IMR-90 (cell line): ENCODE data around the gene TBX15. TPM values are rescaled to one million over a fixed set of nuclear protein-coding genes. Genes with fewer than 3 reads are reported as not detected.

ENCODE experiments used
- ATAC-seq: fragments of 200-7000 bp; cut with Tn5 transposase; 2 replicates; pipeline ENCODE4 v1.9.1; 2020; ENCODE audit warnings: low read depth, mild to moderate bottlenecking, moderate library complexity
- BruUV-seq: library from RNA; stranded (reverse); fragments of 400-500 nt; replicated peaks from 2 replicates; lab custom pipeline; 2021; lab: Mats Ljungman, UMichigan
- CTCF ChIA-PET: fragments of 300-600 bp; formaldehyde crosslinking; extraction: SDS; loops from one replicate; lab custom pipeline; 2021; ENCODE audit warnings: antibody characterized with exemption; lab: Yijun Ruan, JAX
- POLR2A ChIA-PET: fragments of 300-600 bp; sonication (Branson Sonifier 250); formaldehyde crosslinking; loops from one replicate; lab custom pipeline; 2022; ENCODE audit warnings: antibody characterized with exemption; ENCODE audit not compliant: unreplicated experiment; lab: Charles Lee
- DNase-seq: peaks from one replicate; pipeline ENCODE4 v3.0.0; 2013
- H2AFZ ChIP-seq: replicated peaks from 2 replicates; pipeline ENCODE3; 2013; ENCODE audit warnings: low read length, mild to moderate bottlenecking; ENCODE audit not compliant: poor library complexity
- H2AK5ac ChIP-seq: 2 replicates; pipeline ENCODE4 v1.6.1; 2013; ENCODE audit warnings: low read depth, low read length, inconsistent platforms
- H2AK9ac ChIP-seq: replicated peaks from 2 replicates; pipeline ENCODE3; 2013; ENCODE audit warnings: mild to moderate bottlenecking, low read depth, low read length, moderate library complexity; ENCODE audit not compliant: poor library complexity
- H2BK120ac ChIP-seq: 2 replicates; pipeline ENCODE4 v1.6.1; 2013; ENCODE audit warnings: low read depth, low read length, inconsistent platforms
- H2BK15ac ChIP-seq: 3 replicates; pipeline ENCODE4 v1.6.1; 2013; ENCODE audit warnings: low read depth, low read length, inconsistent platforms
- H2BK20ac ChIP-seq: 2 replicates; pipeline ENCODE4 v1.6.1; 2013; ENCODE audit warnings: low read depth, mild to moderate bottlenecking, inconsistent platforms, low read length, moderate library complexity
- H2BK5ac ChIP-seq: 2 replicates; pipeline ENCODE4 v1.6.1; 2013; ENCODE audit warnings: mild to moderate bottlenecking, low read depth, low read length, inconsistent platforms; ENCODE audit not compliant: poor library complexity, severe bottlenecking
- H3K14ac ChIP-seq: replicated peaks from 2 replicates; pipeline ENCODE4 v1.6.1; 2013; ENCODE audit warnings: low read depth, low read length, inconsistent platforms
- H3K18ac ChIP-seq: 2 replicates; pipeline ENCODE4 v1.6.1; 2013; ENCODE audit warnings: low read depth, low read length, control low read depth
- H3K23ac ChIP-seq: 2 replicates; pipeline ENCODE4 v1.6.1; 2013; ENCODE audit warnings: low read depth, low read length, inconsistent platforms
- H3K27ac ChIP-seq: 2 replicates; pipeline ENCODE4 v1.5.1; 2013; ENCODE audit warnings: mild to moderate bottlenecking, control low read depth, low read length; ENCODE audit not compliant: insufficient read depth
- H3K27me3 ChIP-seq: 2 replicates; pipeline ENCODE4 v1.6.1; 2013; ENCODE audit warnings: low read length; ENCODE audit not compliant: control insufficient read depth, insufficient read depth
- H3K36me3 ChIP-seq: 2 replicates; pipeline ENCODE4 v1.6.1; 2013; ENCODE audit warnings: low read length, mixed read lengths; ENCODE audit not compliant: control insufficient read depth, insufficient read depth
- H3K4ac ChIP-seq: 2 replicates; pipeline ENCODE4 v1.6.1; 2013; ENCODE audit warnings: low read depth, low read length, inconsistent platforms
- H3K4me1 ChIP-seq: 2 replicates; pipeline ENCODE4 v1.6.1; 2013; ENCODE audit warnings: low read length, mixed read lengths; ENCODE audit not compliant: control insufficient read depth, insufficient read depth
- H3K4me2 ChIP-seq: 2 replicates; pipeline ENCODE4 v1.6.1; 2013; ENCODE audit warnings: low read depth, mild to moderate bottlenecking, control low read depth, low read length, moderate library complexity
- H3K4me3 ChIP-seq: 2 replicates; pipeline ENCODE4 v1.5.1; 2013; ENCODE audit warnings: low read depth, mild to moderate bottlenecking, control low read depth, low read length, moderate library complexity; ENCODE audit not compliant: insufficient read depth
- H3K56ac ChIP-seq: 2 replicates; pipeline ENCODE4 v1.6.1; 2013; ENCODE audit warnings: low read length, inconsistent platforms; ENCODE audit not compliant: insufficient read depth; ENCODE audit errors: extremely low read depth
- H3K79me1 ChIP-seq, 2 experiments: 2 replicates each; pipeline ENCODE4 v1.6.1; 2013; ENCODE audit warnings: low read length in 2 of 2, inconsistent platforms in 1 of 2, low read depth in 1 of 2
- H3K9ac ChIP-seq: 2 replicates; pipeline ENCODE4 v1.6.1; 2013; ENCODE audit warnings: low read depth, low read length, control low read depth
- H3K9me1 ChIP-seq: 2 replicates; pipeline ENCODE4 v1.6.1; 2013; ENCODE audit warnings: low read length, inconsistent platforms; ENCODE audit not compliant: insufficient read depth
- H3K9me3 ChIP-seq: 2 replicates; pipeline ENCODE4 v1.6.1; 2013; ENCODE audit warnings: low read length; ENCODE audit not compliant: control insufficient read depth, insufficient read depth
- H4K20me1 ChIP-seq: 2 replicates; pipeline ENCODE4 v1.6.1; 2013; ENCODE audit warnings: low read length, inconsistent platforms; ENCODE audit not compliant: insufficient read depth
- H4K5ac ChIP-seq: 2 replicates; pipeline ENCODE4 v1.6.1; 2013; ENCODE audit warnings: mild to moderate bottlenecking, low read depth, low read length, control low read depth
- H4K8ac ChIP-seq, 2 experiments: 2 replicates each; pipeline ENCODE4 v1.6.1; 2013; ENCODE audit warnings: low read depth in 2 of 2, low read length in 2 of 2, control low read depth in 1 of 2, inconsistent platforms in 1 of 2
- H4K91ac ChIP-seq: 2 replicates; pipeline ENCODE4 v1.6.1; 2013; ENCODE audit warnings: low read depth, low read length, inconsistent platforms; ENCODE audit not compliant: insufficient read depth
- BHLHE40 ChIP-seq: fragments of 150-350 bp; IDR thresholded peaks from 2 replicates; pipeline ENCODE4 v1.6.1; 2016; ENCODE audit warnings: mild to moderate bottlenecking, low read depth, low read length
- CEBPB ChIP-seq: IDR thresholded peaks from 2 replicates; pipeline ENCODE4 v1.6.1; 2012; ENCODE audit warnings: low read depth, low read length, improper control_type of control experiment
- CHD1 ChIP-seq: IDR thresholded peaks from 2 replicates; pipeline ENCODE4 v1.6.1; 2012; ENCODE audit warnings: low read depth, low read length, improper control_type of control experiment
- FOS ChIP-seq: fragments of 150-350 bp; IDR thresholded peaks from 2 replicates; pipeline ENCODE4 v1.6.1; 2016; ENCODE audit warnings: low read depth, low read length
- MAFK ChIP-seq: IDR thresholded peaks from 2 replicates; pipeline ENCODE4 v1.6.1; 2012; ENCODE audit warnings: low read depth, low read length, improper control_type of control experiment
- MAZ ChIP-seq: IDR thresholded peaks from 2 replicates; pipeline ENCODE4 v1.6.1; 2012; ENCODE audit warnings: low read depth, mild to moderate bottlenecking, low read length, improper control_type of control experiment, moderate library complexity, borderline replicate concordance
- MXI1 ChIP-seq: IDR thresholded peaks from 2 replicates; pipeline ENCODE4 v1.6.1; 2012; ENCODE audit warnings: low read depth, mild to moderate bottlenecking, low read length, moderate library complexity, borderline replicate concordance
- NFE2L2 ChIP-seq: fragments of 150-350 bp; IDR thresholded peaks from 2 replicates; pipeline ENCODE4 v1.6.1; 2016; ENCODE audit warnings: low read depth, mild to moderate bottlenecking, low read length
- POLR2A ChIP-seq: IDR thresholded peaks from 2 replicates; pipeline ENCODE4 v1.6.1; 2012; ENCODE audit warnings: mild to moderate bottlenecking, low read depth, low read length
- RAD21 ChIP-seq: IDR thresholded peaks from 2 replicates; pipeline ENCODE4 v1.6.1; 2012; ENCODE audit warnings: low read length, improper control_type of control experiment
- RCOR1 ChIP-seq: IDR thresholded peaks from 2 replicates; pipeline ENCODE4 v1.6.1; 2012; ENCODE audit warnings: mild to moderate bottlenecking, low read length, improper control_type of control experiment; ENCODE audit not compliant: insufficient replicate concordance
- RFX5 ChIP-seq: IDR thresholded peaks from 2 replicates; pipeline ENCODE4 v1.8.0; 2012; ENCODE audit warnings: low read depth, mild to moderate bottlenecking, low read length, moderate library complexity
- SMC3 ChIP-seq: fragments of 150-350 bp; IDR thresholded peaks from 2 replicates; pipeline ENCODE4 v1.6.1; 2016; ENCODE audit warnings: low read depth, mild to moderate bottlenecking, antibody characterized with exemption, low read length, moderate library complexity
- WGBS, 2 experiments: methylation state at CpG; one replicate each; pipeline versions ENCODE4 v1.1.5 to v1.1.7; 2013; ENCODE audit warnings: missing lambda C conversion rate in 2 of 2; ENCODE audit not compliant: insufficient read length in 1 of 2; ENCODE audit errors: extremely low coverage in 2 of 2; 5-methylcytosine and 5-hydroxymethylcytosine counted together
- dilution Hi-C: fragments of 300-500 bp; cut with HindIII; formaldehyde crosslinking; loops from one replicate; pipeline ENCODE4 v1.14.3; 2018; ENCODE audit warnings: low sequenced_read_pairs; ENCODE audit not compliant: unreplicated experiment
- in situ Hi-C: fragments of 300-500 bp; cut with MboI; formaldehyde crosslinking; loops from 3 replicates; pipeline ENCODE4 v1.14.3; 2019; ENCODE audit warnings: low sequenced_read_pairs, inconsistent platforms, mixed read lengths
- intact Hi-C: fragments of 100-400 bp; cut with micrococcal nuclease; formaldehyde crosslinking; loops from 2 replicates; pipeline ENCODE4 v1.10.0; 2022
- polyA plus RNA-seq, 3 experiments: library from polyadenylated mRNA; depleted of rRNA; stranded (reverse); fragments of >200 nt; gene quantifications; 2 replicates each; pipeline ENCODE4 v1.2.3, GENCODE V29; 2012; ENCODE audit warnings: low replicate concordance in 1 of 3
- total RNA-seq: library from RNA; depleted of rRNA; stranded (reverse); fragments of >200 nt; gene quantifications from 2 replicates; pipeline ENCODE4 v1.2.3, GENCODE V29; 2012
- TF ChIP-seq, protein P1 (sequence below): conservative IDR thresholded peaks from 2 replicates; pipeline ENCODE4 v1.5.1; 2012; ENCODE audit warnings: mild to moderate bottlenecking, low read depth, low read length, improper control_type of control experiment
- TF ChIP-seq, protein P2 (sequence below): fragments of 150-350 bp; IDR thresholded peaks from 2 replicates; pipeline ENCODE4 v1.6.1; 2017; ENCODE audit warnings: mild to moderate bottlenecking, antibody characterized with exemption, low read length, low read depth
- TF ChIP-seq, protein P3 (sequence below): fragments of 150-350 bp; IDR thresholded peaks from 2 replicates; pipeline ENCODE4 v1.6.1; 2016; ENCODE audit warnings: low read depth, mild to moderate bottlenecking, low read length, moderate library complexity, borderline replicate concordance

Gene TBX15
- total and polyA plus RNA-seq, 2 of the 4 experiments (the other 2 are of a cell fraction): not detected

DNA sequence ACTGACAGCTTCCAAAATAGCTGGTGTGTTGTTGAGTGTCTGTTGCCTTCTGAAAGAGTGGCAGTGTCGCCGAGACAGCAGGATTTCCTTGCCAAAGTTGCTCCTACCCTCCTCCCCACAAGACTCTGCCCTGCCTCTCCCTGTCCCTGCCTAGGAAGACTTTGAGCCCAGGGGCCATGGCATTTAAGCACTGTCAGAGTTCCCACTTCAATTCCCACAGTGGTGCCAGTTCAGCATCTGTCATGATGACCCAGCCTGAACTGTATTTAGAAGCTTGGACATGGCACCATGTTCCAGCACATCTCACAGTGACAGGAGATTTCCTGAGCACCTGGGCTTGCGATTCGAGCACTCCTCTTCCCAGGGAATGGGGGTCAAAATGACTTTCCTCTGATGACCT, 43.6 kb downstream of the TBX15 start:
- Histone ChIP-seq H3K79me1 (no peaks in the 10 kb centered on the region), H3K27ac (no peak overlapping the region), H3K27me3 (no peaks in the 10 kb centered on the region), H3K4me1 (no peaks in the 10 kb centered on the region), H2AFZ (no peak overlapping the region), H2BK20ac (no peak overlapping the region), H3K14ac (no peak overlapping the region), H3K23ac (no peak overlapping the region), H2AK9ac (no peak overlapping the region), H4K5ac (no peak overlapping the region), H3K9me3 (no peaks in the 10 kb centered on the region), H3K4ac (no peak overlapping the region), H3K4me2 (no peak overlapping the region), H3K56ac (no peak overlapping the region), H3K9ac (no peak overlapping the region), H3K18ac (no peak overlapping the region), H4K8ac (no peak overlapping the region), H2AK5ac (no peak overlapping the region), H4K91ac (no peak overlapping the region), H3K9me1 (no peaks in the 10 kb centered on the region), H2BK120ac (no peak overlapping the region), H2BK5ac (no peak overlapping the region), H3K4me3 (no peak overlapping the region), H3K36me3 (no peaks in the 10 kb centered on the region), H4K20me1 (no peaks in the 10 kb centered on the region), H2BK15ac (no peak overlapping the region)
- WGBS, 2 experiments: 63% methylated on average over 2 of the region's 4 CpGs; no CpG with 5 or more reads in 1 of the 2 experiments
- no TSS peak for BruUV-seq
- intact Hi-C loops (no loop called here), dilution Hi-C loops (no loop called here), in situ Hi-C loops (no loop called here)
- DNase-seq: no peak
- CTCF ChIA-PET: no interaction called here
- ATAC-seq: no peak
- POLR2A ChIA-PET: no interaction called here
- TF ChIP-seq, protein P1, sequence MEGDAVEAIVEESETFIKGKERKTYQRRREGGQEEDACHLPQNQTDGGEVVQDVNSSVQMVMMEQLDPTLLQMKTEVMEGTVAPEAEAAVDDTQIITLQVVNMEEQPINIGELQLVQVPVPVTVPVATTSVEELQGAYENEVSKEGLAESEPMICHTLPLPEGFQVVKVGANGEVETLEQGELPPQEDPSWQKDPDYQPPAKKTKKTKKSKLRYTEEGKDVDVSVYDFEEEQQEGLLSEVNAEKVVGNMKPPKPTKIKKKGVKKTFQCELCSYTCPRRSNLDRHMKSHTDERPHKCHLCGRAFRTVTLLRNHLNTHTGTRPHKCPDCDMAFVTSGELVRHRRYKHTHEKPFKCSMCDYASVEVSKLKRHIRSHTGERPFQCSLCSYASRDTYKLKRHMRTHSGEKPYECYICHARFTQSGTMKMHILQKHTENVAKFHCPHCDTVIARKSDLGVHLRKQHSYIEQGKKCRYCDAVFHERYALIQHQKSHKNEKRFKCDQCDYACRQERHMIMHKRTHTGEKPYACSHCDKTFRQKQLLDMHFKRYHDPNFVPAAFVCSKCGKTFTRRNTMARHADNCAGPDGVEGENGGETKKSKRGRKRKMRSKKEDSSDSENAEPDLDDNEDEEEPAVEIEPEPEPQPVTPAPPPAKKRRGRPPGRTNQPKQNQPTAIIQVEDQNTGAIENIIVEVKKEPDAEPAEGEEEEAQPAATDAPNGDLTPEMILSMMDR: no peak
- TF ChIP-seq, protein P2, sequence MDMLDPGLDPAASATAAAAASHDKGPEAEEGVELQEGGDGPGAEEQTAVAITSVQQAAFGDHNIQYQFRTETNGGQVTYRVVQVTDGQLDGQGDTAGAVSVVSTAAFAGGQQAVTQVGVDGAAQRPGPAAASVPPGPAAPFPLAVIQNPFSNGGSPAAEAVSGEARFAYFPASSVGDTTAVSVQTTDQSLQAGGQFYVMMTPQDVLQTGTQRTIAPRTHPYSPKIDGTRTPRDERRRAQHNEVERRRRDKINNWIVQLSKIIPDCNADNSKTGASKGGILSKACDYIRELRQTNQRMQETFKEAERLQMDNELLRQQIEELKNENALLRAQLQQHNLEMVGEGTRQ: no peak
- no peak for TF ChIP-seq RCOR1
- no peak for TF ChIP-seq BHLHE40
- no peak for TF ChIP-seq MAFK
- no peak for TF ChIP-seq POLR2A
- TF ChIP-seq MAZ: no peak
- no peak for TF ChIP-seq FOS
- no peak for TF ChIP-seq CEBPB
- TF ChIP-seq MXI1: no peak
- TF ChIP-seq RFX5: no peak
- no peak for TF ChIP-seq NFE2L2
- no peak for TF ChIP-seq CHD1
- TF ChIP-seq RAD21: no peak
- TF ChIP-seq SMC3: no peak
- TF ChIP-seq, protein P3, sequence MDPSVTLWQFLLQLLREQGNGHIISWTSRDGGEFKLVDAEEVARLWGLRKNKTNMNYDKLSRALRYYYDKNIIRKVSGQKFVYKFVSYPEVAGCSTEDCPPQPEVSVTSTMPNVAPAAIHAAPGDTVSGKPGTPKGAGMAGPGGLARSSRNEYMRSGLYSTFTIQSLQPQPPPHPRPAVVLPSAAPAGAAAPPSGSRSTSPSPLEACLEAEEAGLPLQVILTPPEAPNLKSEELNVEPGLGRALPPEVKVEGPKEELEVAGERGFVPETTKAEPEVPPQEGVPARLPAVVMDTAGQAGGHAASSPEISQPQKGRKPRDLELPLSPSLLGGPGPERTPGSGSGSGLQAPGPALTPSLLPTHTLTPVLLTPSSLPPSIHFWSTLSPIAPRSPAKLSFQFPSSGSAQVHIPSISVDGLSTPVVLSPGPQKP: no peak
